ENCODE measurements around the gene LOXHD1. TPM values are rescaled to one million over a fixed set of nuclear protein-coding genes. Genes with fewer than 3 reads are reported as not detected.

Gene LOXHD1
- total RNA-seq, 1 donor from 2014 or later, result not detected

- no peaks in the 10 kb centered on the region for H3K36me3 ChIP-seq
- H3K27me3 ChIP-seq, result no peaks in the 10 kb centered on the region
- no peak overlapping the region for H3K27ac ChIP-seq
- intact Hi-C loops (cut with DNase I), result no loop called here
- no peak overlapping the region for H3K4me3 ChIP-seq
- DNase-seq (ENCODE audit: low spot score in 2 of 2), result no peak
- H3K9me3 ChIP-seq, result no peaks in the 10 kb centered on the region
- no peak for TF ChIP-seq CTCF (IDR thresholded peaks at IDR 0.05)
- H3K4me1 ChIP-seq, result peaks cover 0 to 1% of the 10 kb centered on the region in 2 donors
These were observed 186.3 kb downstream of the LOXHD1 start for GRCh38 chr18:46470714-46471113.

DNA sequence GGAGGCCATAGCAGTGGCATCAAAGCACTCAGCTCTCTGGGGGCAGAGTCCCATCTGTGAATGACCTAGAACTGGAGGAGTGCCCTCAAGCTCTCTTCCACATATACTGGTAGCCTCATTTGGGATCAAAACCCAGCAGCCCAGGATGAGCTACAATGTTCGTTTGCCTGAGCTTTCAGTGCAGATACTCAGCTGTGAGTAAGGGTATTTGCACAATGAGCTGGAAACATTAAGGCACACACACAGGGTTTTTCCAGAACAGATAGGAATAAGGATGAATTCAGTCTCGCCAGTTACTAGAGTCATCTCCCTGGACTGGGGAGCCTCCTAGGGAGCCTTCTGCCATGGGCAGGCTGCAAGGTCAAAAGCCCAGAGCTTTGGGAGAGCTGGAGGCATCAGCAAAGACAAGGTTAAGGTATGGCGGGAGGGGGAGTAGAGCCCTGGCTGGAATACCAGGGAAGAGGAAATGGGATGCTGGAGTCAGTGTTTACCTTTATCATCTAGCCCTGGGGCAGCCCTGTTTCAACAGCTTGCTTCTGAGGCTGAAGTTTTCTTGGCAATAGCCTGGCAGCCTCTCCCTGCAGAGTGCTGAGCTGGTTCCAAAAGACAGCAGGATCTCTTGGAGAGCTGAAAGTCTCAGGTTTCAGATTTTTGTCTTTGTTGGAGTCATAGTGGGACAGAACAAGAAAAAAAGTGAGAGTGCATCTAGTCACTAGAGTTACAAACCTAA, 187.7 kb downstream of the LOXHD1 start:
- DNase-seq (ENCODE audit: low spot score in 2 of 2), result no peak

GRCh38 chr18:46468426-46469180, 188.4 kb downstream of the LOXHD1 start:
- DNase-seq (ENCODE audit: low spot score in 2 of 2), result no peak
- TF ChIP-seq CTCF (IDR thresholded peaks at IDR 0.05), result no peak
- H3K27ac ChIP-seq, result no peak overlapping the region
- H3K9me3 ChIP-seq, result no peaks in the 10 kb centered on the region
- no peak overlapping the region for H3K4me3 ChIP-seq
- H3K36me3 ChIP-seq, result no peaks in the 10 kb centered on the region
- intact Hi-C loops (cut with DNase I), result no loop called here
- no peaks in the 10 kb centered on the region for H3K27me3 ChIP-seq
- H3K4me1 ChIP-seq, result peaks cover 0 to 4% of the 10 kb centered on the region in 2 donors

More for the DNA sequence above, 187.7 kb downstream of the LOXHD1 start:
- no peaks in the 10 kb centered on the region for H3K27me3 ChIP-seq
- no peak for TF ChIP-seq CTCF (IDR thresholded peaks at IDR 0.05)
- intact Hi-C loops (cut with DNase I), result no loop called here
- no peak overlapping the region for H3K4me3 ChIP-seq
- peaks cover 0 to 4% of the 10 kb centered on the region in 2 donors for H3K4me1 ChIP-seq
- H3K9me3 ChIP-seq, result no peaks in the 10 kb centered on the region
- H3K36me3 ChIP-seq, result no peaks in the 10 kb centered on the region
- H3K27ac ChIP-seq, result no peak overlapping the region

DNA sequence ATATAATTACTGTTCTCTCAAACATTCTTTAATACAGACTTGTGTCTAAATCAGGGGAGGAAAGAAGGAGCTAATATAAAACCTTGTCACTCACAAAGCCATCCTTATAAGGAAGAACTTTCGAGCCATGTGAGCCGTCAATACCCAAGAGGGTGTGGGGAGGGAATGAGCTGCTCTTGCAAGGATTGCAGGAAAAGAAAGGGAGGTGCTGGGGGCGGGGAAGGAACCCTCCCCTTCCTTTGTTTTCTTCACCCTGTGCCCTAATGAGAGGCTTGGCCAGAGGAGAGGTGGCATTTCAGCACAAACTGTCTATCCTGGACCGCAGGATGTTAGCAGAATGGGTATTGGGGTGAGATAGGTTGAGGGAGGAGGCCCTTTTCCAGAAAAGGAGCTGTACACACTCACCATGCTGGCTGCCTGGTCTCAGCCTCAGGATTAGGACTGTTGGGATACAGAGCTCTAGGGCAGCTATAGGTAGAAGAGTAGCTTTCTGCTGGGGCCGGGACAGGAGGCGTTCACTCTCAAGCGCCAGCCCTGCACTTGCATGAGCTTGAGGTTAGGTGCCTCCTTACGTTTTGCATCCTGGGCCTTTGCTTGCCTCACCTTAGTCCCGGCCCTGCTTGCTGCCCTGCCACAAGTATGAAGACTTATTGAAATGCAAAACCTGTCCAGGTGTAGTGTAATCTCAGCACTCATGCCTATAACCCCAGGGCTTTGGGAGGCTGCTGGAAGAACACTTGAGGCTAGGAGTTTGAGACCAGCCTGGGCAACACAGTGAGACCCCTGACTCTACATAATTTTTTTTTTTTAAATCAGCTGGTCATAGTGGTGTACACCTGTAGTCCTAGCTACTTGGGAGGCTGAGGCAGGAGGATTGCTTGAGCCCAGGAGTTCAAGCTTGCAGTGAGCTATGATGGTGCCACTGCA, 190.5 kb downstream of the LOXHD1 start:
- Histone ChIP-seq H3K27ac (no peak overlapping the region), H3K4me3 (no peak overlapping the region), H3K36me3 (no peaks in the 10 kb centered on the region), H3K9me3 (no peaks in the 10 kb centered on the region), H3K27me3 (no peaks in the 10 kb centered on the region), H3K4me1 (peaks cover 0 to 4% of the 10 kb centered on the region in 2 donors)
- TF ChIP-seq CTCF (IDR thresholded peaks at IDR 0.05), result no peak
- DNase-seq (ENCODE audit: low spot score in 2 of 2), result no peak
- intact Hi-C loops (cut with DNase I), result no loop called here

GRCh38 chr18:46464926-46465655, 191.9 kb downstream of the LOXHD1 start:
- H3K4me1 ChIP-seq, result peaks cover 0 to 4% of the 10 kb centered on the region in 2 donors
- intact Hi-C loops (cut with DNase I), result no loop called here
- peak overlapping the region in 1 of 2 donors; percentile 54 for H3K27ac ChIP-seq
- no peak for DNase-seq (ENCODE audit: low spot score in 2 of 2)
- no peak overlapping the region for H3K4me3 ChIP-seq
- no peaks in the 10 kb centered on the region for H3K27me3 ChIP-seq
- no peak for TF ChIP-seq CTCF (IDR thresholded peaks at IDR 0.05)
- no peaks in the 10 kb centered on the region for H3K36me3 ChIP-seq
- H3K9me3 ChIP-seq, result no peaks in the 10 kb centered on the region

Measured in ascending aorta (tissue), 2 donors.